A172 (cell line): Measurements from ENCODE around the gene VPS26C. TPM values are rescaled to one million over a fixed set of nuclear protein-coding genes. Genes with fewer than 3 reads are reported as not detected.
"Not testable (repeated sequence)": the region's sequence is repeated elsewhere in the genome, so short reads cannot be mapped to it uniquely, and the experiment has no call there.

ENCODE experiments used
- DNase-seq: peaks from one replicate; pipeline ENCODE4 v3.0.0-alpha.2; 2015; ENCODE audit warnings: low spot score
- total RNA-seq: library from RNA; depleted of rRNA; stranded (reverse); fragments of >200 nt; shearing (Covaris generic); gene quantifications from 2 replicates; pipeline ENCODE4 v1.2.3, GENCODE V29; 2014

VPS26C gene
- total RNA-seq, 1 experiment from 2014 or later: 93.2 TPM

DNA sequence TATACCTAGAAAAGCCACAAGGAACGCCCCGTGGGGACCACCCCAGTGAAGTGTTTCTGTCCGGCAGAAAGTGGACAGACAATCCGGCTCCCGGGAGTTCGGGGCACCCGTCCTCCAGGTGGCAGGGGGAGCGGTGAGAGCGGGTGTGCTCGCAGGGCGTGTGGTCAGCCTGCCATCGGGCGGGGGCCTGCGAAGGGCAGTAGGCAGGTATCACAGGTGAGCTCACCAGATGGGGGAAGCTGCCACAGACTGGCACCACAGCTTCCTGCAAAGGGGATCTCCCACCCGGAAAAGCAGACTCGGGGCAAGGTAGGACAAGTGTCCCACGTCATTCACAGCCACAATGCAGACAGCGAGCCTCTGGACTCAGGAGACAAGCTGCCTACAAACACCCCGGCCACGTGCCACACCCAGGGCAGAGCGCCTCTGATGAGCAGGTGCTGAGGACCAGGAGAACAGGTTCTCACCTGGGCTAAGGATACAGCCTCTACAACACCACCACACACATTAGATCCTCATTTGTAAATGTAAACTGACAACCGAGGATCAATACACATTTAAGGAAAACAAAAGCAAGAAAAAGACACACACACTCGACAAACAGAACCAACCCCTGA, 36.4 kb downstream of the VPS26C start:
- no peak for DNase-seq

DNA sequence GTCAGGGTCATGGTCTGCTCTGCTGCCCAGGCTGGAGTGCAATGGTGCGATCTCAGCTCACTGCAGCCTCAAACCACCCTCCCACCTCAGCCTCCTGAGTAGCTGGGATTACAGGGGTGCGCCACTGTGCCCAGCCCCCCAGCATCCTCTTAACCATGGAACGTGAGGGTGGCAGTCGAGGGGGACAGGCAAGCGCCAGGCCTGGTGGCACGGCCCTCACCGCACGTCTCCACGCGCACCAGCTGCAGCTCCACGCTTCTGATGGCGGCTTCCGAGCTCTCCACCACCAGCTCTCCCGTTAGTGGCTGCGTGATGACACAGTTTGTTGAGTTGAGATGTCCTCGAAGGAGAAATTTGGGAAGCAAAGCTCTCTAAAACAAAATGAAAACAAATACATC, 39.1 kb downstream of the VPS26C start:
- no peak for DNase-seq

DNA sequence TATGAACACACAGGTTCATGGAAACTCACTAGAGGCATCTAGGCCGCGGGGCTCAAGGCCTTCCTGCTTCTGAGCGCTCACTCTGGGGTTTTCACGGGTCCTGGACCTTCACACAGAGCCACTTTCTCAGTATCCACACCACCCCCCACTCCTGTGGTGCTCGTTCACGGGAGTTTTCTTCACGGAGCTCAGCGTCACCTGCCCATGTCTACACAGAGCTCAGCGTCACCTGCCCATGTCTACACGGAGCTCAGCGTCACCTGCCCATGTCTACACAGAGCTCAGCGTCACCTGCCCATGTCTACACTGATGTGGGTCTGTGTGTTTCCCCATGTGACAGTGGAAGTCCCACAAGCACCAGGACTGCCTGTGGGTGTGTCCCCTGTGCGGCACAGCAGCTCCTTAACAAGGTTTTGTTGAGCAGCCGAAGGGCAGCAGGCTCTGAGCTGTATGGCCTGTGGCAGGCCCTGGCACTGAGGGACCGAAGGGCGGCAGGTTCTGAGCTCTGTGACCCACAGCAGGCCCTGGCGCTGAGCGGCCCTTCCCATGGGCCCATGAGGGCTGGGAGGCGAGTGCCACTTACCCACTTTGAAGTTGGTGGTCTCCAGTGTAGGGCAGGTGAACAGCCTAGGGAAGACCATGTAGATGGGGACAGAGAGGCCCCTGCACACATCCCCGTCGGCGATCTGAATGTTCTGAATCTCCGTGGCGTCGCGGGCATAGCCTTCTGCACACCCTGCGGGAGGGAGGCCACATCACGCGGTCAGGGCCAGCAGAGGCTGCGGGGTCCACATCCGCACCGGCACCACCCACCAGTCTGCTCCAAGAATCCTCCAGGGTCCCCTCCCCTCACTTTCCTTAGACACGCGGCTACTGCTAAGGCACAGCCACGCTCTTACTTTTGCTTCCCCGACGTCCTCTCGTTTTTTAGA, 39.8 kb downstream of the VPS26C start:
- no peak for DNase-seq

DNA sequence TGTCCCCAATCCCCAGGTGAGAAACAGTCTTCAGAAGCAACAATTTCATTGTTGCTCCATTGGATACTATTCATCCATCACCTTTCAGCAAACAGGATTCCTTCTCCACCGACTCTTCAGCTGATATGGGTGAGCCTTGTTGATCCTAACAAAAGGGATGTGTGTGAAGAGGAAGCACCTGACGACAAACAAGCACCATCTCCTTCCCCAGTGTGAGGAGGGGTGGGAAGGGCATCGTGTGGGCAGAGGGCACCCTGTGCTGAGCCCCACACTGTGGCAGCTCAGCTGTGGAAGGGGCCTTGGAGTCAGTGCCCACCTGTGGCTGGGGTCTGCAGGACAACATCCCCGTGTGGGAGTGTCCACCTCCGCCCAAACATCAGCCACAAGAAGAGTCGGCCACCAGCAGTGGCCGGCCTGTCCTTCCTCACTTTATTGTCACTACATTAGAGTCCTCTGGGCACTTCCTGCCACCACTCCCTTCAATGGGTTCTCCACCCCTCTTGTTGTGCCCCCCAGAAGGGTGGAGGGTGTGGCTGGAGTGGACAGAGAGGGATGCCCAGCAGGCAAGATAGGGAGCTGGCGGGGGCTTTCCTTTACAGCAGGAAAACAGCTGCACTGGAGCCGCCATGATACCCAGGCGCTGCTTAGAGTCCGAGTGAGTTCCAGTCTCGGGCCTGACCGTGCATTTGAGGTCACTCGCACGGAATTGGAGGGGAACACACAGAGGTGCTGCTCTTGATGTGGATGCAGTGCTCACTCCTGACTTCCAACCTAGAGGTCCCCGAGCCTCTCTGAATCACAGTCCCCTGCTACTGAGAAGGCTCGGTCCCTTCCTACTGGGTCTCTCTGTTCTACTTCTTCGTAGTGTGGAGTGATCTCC, 40.9 kb downstream of the VPS26C start:
- DNase-seq: no peak

DNA sequence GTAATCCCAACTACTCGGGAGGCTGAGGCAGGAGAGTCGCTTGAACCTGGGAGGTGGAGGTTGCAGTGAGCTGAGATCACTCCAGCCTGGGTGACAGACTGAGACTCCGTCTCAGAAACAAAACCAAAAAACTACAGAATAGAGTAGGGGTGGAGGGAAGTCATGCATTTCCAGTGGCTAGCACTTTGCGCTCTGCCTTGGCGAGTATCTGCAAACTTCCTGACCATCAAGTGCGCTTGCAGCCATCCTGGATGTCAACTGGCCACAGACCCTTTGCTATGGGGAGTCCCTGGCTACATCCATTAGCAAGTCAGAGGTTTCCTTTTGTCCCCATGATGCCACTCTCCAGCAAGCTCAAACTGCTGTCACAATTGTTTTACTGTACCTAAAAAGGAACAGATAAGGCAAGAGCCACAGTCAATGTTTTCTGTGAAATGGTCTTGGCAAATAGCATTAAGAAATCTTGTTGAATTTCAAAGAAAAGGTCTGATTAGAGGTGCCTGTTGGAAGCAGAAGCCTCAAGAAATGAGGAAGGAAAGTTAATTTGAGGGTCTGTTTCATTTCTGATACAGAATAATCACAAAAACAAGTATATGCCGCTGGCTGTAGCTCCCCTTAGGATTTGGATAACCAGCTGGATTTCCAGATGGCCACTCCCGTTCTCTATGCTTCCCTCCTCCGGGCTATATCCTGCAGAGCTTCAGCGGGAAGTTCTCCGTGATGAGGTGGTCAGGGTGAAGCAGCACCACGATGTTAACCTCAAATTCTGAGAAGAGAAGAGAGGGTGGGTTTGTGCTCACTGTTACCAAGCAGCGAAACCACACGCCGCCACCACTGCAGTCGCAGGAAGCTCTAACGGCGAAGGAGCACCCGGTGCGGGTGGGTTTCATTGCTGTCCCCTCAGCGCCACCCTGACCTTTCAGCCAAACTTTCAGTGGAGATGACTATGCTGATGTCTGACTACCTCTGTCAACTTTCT, 42.0 kb downstream of the VPS26C start:
- no peak for DNase-seq

DNA sequence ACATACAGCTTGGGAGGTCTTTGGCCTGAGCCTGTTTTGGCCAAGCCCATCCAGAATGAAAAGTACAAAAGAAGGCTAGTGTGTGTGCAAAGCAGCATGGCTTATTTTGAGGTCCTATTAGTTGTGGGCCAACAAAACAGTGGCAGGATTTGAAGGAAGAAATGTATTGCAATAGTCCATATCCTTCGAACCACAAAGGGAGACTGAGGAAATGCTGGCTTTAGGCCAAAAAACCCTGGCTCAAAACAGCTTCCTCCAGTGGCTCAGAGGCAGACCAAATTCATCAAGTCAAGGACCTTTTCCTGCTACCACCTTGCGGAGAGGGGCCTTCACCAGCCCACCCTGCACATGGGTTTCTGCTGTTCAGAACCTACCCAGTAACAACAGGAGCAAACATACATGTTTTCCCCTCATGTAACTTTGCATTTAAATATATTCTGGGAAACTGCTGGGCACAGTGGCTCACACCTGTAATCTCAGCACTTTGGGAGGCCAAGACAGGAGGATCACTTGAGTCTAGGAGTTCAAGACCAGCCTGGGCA, 43.3 kb downstream of the VPS26C start:
- no peak for DNase-seq

DNA sequence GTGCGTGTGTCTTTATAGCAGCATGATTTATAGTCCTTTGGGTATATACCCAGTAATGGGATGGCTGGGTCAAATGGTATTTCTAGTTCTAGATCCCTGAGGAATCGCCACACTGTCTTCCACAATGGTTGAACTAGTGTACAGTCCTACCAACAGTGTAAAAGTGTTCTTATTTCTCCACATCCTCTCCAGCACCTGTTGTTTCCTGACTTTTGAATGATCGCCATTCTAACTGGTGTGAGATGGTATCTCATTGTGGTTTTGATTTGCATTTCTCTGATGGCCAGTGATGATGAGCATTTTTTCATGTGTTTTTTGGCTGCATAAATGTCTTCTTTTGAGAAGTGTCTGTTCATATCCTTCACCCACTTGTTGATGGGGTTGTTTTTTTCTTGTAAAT, 44.9 kb downstream of the VPS26C start:
- DNase-seq: not testable (repeated sequence)

DNA sequence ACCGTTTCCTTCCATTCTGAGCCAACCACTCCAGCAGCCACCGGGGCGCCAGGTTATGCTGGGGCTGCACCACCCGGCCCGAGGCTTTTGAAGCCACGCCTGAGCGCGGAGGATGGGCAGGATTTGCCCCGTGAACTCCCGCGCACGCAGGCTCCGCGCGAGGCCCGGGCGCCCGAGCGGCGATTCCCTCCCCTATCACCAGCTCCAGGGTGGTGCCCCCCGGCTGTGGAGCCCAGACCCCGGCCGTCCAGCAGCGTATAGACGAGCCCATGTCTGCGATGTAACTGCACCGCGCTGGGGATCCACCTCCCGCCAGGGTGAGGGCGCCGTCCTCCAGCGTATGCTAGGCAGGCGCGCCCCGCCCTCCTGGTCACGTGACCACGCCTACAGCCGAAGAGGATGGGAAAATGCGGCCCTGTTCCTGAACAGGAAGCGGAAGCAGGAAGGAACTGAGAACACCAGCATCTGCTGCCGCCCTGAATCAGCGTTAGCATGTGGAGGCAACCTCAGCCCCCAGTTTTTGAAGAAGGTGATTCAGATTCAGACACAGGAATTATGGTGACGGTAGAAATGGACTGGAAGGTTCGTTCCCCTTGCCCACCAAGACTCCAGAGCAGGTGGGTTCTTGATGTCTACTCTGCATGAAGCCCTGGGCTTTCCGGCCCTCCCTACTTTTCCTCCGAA, 46.0 kb downstream of the VPS26C start:
- DNase-seq: peak; percentile 96

DNA sequence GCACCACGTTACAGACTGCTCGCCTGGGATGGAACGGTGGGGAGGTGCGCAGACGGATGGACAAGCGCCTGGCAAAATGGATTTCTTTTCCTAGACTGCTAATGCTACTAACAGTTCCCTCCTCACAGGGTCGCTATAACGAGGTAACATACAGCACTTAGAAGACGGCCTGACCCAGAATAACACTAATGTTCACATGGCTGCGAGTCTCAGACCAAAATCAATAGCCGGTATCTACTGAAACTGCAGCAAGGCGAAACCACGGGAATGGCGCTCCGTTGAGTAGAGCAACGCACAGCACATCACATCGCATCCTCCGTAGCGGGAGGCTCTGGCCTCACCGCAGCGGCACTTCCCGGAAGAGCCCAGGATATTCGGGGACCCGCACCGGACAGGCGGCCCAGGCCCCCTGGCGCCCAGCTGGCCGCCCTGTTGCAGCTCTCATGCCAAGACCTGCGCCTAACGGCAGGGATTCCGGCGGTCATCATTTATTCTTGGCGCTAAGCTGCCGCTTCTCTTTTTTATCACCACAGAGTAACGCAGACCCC, 46.6 kb downstream of the VPS26C start:
- no peak for DNase-seq

DNA sequence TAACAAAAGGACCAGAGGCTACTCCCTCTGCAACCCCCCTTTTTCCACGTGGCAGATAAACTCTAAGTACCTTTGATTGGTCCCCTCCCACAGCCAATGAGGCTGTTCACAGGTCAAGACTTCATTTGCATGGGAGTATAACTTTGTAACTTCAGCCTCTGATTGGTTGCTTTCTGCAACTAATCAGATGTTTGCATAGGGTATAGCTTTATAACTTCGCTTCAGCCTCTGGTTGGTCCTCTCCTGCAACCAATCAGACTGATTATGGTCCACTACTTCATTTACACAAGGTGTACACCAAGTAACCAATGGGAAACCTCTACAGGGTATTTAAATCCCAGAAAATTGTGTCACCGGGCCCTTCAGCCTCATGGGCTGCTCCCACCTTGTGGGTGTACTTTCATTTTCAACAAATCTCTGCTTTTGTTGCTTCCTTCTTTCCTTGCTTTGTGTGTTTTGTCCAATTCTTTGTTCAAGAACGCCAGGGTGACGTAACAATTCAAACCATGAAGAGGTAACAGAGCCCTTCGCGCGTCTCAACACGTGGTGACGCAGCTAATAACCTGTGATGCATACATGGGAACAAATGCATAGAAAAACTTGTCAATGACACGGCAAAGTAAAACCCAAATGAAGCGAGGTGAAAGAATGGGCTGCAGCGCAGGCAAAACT, 47.2 kb downstream of the VPS26C start:
- DNase-seq: no peak

DNA sequence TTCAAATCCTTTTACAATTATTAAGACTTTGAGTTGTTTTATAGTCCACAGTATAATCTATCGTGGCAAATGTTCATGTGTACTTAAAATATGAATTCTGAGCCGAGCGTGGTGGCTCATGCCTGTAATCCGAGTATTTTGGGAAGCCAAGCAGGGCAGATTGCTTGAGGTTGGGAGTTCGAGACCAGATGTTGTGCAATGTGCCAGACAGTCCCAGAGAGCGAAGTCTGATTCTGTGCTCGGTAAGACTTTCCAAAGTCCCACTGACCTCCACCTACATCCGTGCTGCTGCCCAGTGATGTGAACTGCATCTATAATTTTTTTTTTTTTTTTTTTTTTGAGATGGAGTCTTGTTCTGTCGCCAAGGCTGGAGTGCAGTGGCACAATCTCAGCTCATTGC, 52.2 kb downstream of the VPS26C start:
- DNase-seq: no peak

DNA sequence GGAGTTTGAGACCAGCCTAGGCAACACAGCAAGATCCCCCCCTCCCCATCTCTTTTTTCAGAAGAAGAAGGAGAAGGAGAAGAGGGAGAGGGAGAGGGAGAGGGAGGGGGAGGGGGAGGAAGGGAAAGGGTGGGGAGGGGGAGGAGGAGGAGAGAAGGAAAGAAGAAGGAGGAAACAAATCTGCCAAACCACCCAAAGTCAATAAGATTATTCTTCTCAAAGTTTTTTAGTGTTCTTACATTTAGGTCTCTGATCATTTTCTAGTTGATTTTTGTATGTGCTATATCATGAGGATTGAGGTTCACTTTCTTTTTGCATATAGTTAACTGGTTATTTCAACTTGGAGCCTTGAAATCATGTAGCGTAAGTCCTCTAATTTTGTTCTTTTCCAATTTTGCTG, 56.3 kb downstream of the VPS26C start:
- no peak for DNase-seq

DNA sequence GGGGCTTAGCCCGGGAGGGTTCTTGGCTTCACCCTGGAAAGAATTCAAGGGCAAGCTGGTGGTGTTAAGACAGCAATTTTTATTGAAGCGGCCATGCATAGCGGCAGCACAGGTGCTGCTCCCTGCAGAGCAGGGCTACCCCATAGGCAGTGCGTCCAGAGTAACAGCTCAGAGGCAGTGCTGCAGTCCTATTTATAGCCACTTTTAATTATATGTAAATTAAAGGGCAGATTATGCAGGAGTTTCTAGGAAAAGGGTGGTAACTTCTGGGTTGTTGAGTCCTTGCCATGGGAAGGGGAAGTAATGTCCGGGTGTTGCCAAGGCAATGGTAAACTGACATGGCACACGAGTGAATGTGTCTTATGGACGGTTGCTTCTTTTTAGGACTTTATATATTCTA, 57.0 kb downstream of the VPS26C start:
- no peak for DNase-seq

DNA sequence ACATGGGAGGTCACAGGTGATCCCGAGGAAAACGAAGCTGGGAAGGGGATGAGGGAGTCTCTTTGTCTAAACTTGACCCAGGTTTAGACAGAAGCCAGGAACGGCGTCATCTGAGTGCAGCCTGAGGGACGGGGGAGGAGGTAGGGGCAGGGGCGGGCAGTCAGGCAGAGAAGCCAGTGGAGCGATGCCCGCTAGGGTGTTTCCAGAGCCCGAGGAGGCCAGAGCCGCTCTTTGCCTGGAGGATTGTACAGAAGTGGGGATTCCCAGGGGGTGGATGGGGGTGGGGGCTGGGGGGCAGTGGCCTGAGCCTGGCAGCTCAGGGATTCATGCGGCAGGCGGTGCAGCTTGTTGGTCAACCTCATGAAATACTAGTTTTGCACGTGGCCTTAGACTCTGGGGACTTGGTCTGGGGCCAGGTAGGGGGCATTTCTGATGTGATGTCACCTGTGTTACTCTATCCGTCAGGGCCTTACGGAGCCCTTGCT, 58.4 kb downstream of the VPS26C start:
- DNase-seq: no peak

DNA sequence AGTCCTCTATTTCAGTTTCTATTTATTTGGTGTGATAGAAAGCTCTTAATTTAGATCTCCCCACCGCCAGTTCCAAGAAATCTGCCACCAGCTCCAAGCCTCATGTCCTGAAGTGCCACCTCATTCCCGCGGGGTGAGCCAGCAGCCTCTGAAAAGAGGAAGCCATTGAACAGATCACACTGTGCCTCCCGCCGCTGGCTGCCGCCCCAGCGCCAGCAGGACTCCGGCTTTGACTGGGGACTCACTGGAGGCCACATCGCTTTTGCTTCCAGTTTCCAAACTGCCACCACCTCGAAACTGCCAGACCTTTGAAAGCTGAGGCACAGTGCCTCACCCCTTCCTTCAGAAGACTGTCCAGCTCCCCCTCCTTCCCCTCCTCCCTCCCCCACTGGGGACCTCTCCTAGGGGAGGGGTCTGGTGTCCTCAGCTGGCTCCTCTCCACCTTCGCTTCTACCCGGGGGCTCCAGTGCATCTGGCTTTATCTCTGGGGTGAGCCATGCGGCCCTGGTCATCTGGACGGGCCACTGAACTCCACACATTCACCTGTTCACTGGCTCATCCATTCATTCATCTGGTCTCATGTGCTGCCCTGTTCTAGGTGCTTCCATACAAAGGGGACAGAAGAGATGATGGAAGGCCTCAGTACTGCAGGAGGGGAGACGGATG, 58.9 kb downstream of the VPS26C start:
- DNase-seq: no peak

DNA sequence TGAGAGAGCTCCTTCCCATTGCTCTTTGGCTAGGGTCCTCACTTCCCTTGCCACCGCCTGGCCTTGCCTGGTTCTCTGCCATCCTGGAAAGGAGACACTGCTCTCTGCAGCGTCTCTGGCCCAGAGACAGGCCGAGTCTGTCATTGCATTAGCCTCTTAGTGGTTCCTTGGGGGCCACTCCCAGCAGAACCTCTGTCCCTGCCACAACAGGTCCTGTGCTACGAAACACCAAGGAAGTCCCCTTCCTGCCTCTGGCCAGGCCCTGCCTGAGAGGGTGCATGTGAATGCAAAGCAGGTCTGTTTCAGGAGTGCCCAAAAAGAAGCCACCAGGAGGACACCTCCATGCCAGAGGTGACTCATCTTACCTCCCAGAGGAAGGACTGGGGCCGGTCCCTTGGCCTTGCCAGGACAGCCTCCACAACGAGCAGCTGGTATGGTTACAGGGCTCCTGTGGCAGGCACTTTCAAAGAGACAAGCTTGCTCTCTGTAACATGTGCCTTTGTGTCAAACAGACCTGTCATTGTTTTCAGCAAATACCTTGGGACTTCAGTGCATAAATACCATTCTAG, 59.6 kb downstream of the VPS26C start:
- peak; percentile 25 for DNase-seq

DNA sequence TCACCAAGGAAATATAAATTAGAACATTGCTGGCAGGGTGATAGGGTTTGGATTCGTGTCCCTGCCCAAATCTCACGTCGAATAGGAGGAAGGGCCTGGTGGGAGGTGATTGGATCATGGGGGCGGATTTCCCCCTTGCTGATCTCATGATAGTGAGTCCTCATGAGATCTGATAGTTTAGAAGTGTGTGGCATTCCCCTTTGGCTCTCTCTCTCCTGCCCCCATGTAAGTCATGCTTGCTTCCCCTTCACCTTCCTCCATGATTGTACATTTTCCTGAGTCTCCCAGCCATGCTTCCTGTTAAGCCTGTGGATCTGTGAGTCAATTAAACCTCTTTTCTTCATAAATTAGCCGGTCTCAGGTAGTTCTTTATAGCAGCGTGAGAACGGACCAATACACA, 60.6 kb downstream of the VPS26C start:
- no peak for DNase-seq

DNA sequence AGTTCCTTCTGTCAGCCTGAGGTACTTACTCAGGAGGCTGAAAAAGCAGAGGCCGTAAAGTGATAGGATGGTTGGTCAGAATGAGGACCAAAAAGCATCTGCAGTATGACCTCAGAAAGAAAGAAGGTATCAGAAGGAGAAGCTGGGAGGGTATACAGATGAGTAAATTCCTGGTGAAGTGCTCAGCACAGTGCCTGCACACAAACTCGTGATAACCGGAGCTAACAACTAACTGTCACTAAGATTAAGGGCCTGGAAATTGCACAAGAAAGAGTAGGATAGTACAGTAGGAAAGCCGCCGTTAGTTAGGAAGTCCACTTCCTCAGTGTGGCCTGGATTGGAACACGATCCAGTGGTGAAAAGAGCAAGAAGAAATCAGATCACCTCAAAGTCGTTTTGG, 62.6 kb downstream of the VPS26C start:
- DNase-seq: peak; percentile 39
